CD4-positive, alpha-beta T cell treated with Interleukin-4 for 4 hours (primary cell): ENCODE results near the gene ZFAND2A.
"Not testable (repeated sequence)": the region's sequence is repeated elsewhere in the genome, so short reads cannot be mapped to it uniquely, and the experiment has no call there.

Experiments used
- DNase-seq: peaks from one replicate; pipeline ENCODE4 v3.0.0-alpha.2; 2020

The ZFAND2A gene

DNA sequence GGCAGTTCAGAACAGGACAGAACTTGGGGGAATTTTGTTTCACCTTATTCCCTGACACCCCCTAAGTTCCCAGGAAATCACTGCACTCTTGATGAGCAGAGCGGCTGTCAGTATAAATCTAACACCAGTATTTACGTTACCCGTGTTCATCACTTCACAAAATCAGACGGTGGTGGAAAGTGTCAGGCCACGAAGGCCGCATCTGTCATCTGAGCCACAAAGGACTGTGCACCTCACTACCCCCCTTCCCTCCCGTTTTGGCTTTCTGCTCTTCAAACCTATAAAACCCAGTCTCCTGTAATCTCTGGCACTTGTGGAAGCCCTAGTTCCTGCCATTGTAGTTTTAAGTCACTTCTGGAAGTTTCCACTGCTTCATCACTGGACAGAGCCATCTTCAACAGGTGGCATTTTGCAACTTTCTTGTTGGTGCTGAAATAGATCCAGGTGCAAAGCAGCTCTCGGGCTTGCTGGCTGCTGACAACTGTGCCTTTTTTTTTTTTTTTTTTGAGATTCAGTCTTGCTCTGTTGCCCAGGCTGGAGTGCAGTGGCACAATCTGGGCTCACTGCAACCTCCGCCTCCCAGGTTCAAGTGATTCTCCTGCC is 9.5 kb downstream of the ZFAND2A start:
- DNase-seq = no peak

DNA sequence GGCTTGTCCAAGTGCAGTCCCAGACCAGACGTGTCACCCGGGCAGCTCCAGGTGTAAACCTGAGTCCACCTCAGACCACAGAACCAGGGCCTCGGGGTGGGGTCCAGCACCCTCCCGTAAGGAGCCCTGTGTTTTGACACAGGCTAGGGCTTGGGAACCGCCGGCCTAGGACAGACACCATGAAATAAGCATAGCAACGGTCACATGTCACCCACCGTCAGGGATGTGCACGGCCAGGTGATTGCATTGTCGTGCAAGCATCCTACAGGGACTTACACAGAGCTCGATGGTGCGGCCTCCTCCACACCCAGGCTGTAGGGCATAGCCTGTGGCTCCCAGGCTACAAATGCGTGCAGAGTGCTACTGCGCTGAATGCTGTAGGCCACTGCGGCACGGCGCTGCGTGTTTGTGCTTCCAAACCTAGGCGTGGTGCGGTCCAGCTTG is 10.6 kb downstream of the ZFAND2A start:
- DNase-seq = no peak

DNA sequence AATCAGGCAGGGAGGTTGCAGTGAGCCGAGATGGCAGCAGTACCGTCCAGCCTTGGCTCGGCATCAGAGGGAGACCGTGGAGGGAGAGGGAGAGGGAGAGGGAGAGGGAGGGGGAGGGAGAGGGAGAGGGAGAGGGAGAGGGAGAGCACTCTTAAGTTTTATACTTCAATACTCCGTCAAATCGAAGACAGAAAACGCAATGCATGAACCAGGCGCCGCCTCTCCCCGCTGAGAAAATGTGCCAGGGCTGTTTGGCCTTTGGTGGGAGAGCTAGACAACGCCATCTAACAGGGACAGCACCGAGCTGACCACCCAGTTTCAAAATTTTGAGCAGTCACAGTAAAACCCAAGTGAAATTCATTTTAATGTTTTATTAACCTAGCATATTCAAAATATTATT is 12.1 kb downstream of the ZFAND2A start:
- DNase-seq = not testable (repeated sequence)

DNA sequence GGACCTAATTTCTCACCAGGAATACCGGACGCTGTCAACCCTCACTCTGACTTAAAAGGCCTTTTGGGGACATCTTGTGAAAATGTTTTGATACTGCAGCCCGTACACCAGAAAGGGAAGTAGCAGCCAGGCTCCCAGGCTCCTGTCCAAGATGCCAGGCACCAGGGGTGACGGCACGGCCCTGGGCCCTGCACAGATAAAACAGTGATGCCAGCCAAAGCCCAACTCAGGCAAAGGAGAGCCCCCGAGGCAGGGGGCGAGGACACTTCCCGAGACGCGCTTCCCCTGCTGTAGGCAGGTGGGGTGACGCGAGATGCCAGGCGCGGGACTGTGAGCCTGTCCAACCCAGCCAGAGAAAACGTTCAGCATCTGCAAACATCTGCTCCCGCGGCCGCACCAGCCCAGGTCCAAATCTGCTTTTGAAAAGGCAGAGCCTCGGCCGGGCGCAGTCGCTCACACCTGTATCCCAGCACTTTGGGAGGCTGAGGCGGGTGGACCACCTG is 15.7 kb downstream of the ZFAND2A start:
- DNase-seq = no peak

DNA sequence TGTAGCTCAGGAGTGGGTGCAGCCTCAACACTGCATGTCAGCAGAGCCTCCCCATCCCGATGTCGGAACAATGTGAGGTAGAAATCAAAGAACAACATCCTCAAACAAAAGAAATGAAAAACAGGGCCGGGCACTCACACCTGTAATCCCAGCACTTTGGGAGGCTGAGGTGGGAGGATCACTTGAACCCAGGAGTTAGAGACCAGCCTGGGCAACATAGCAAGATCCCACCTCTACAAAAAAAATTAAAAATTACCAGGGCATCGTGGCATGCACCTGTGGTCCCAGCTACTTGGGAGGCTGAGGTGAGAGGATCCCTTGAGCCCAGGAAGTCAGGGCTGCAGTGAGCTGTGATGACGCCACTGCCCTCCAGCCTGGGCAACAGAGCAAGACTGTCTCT is 17.0 kb downstream of the ZFAND2A start:
- not testable (repeated sequence) for DNase-seq

DNA sequence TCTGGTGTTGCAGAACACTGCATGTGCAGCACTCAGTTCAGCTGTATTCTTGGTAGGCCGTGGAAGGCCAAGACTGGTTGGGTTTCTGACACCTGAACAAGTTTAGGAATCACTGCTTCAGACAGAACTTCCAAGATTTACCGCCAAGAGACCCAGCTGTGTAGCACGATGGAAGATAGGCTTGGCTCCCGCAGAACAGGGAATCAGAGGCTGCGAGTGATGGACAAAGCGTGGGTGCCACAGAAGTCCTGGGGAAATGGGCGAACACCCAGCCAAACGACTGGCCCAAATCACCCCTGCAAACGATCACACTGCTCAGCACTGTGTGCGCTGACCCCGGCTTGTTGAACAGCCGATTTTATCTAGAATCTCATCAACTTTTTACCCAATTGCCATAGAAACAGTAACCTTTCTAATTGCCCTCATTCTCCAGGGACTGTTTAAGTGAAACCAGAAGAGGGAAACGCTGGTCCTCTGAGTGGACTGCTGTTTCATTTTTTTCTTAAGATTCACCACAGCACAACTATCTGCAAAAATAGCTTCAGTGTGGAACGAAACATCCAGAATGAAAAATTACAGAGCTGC is 17.9 kb downstream of the ZFAND2A start:
- no peak for DNase-seq

DNA sequence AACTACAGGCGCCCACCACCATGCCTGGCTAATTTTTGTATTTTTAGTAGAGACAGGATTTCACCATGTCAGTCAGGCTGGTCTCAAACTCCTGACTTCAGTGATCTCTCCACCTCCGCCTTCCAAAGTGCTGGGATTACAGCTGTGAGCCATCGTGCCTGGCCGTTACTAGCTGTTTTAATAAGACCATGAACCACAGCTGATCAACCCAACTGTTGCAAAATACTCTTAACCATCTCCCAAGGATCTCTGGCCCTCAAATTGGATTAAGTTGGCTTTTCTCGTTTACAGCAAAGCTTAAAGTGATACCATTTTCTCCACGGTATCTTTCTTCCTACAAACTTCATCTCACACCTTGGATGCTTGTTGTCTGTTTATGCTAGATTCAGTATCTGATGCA is 18.3 kb downstream of the ZFAND2A start:
- no peak for DNase-seq

DNA sequence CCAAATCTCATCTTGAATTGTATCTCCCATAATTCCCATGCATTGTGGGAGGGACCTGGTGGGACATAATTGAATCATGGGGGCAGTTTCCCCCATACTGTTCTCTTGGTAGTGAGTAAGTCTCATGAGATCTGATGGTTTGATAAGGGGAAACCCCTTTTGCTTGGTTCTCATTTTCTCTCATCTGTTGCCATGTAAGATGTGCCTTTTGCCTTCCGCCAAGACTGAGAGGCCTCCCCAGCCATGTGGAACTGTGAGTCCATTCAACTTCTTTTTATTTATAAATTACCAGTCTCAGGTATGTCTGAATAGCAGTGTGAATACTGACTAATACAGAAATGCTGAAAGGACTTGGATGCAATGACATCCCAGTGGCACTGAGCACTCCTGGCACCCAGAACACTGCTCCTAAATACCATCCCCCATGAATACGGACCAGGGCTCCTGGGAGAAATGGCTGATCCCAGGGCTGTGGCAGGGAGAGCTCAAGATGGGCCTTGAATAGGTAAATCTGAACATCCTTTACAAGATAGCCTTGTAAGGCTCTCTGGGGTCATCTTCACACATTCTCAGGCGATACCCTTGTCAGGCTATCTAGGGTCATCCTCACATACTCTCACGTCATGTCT is 19.4 kb downstream of the ZFAND2A start:
- DNase-seq = no peak

DNA sequence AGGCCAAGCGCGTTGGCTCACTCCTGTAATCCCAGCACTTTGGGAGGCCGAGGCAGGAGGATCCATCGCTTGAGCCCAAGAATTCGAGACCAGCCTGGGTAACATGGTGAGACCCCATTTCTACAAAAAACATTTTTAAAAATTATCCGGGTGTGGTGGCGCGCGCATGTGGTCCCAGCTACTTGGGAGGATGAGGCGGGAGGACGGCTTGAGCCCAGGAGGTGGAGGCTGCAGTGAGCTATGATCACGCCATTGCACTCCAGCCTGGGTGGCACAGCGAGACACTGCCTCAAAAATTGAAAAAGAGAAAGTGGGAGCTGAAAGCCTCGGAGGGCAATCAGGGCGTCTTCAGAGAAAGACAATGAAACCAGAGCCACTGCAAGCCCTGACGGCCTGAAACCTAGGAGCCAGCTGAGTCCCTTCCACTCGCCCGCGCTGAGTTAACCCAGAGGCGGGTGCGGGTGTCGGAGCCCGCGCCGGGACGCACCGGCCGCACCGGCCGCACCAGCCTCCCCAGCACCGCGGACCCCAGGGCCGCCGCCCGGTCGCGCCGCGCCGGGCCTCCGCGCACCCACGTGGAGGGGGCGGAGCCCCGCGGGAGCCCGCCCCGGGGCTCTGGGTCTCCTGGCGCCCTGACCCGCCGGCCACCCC is 22.4 kb downstream of the ZFAND2A start:
- no peak for DNase-seq

DNA sequence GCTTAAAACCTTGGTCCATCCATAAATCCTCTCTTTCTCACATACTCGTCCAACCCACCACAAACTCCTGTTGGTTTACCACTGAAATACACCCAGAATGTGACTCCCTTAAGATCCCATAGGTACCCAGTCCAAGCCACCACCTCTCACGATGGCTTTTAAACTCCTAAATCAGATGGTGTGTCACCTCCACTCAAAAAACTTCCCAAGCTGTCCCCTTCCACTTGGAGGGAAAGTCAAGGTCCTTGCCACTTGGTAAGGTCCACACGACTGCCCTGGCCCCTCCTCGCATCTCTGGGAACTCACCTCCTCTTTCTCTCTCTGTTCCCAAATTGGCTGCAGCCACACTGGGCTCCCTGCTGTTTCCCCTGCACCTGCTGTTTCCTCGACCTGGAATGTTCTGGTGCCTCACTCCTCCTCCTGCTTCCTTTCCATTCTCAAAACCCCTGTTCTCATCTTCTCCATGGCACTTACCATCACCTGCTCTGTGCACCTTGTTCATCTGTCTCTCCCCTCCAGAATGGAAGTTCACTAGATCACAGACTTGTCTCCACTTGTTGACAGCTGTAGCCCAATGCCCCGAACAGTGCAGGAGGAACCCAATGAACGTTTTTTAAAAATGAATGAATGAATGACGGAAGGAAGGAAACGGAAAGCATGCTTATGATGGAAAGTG is 23.0 kb downstream of the ZFAND2A start:
- no peak for DNase-seq

DNA sequence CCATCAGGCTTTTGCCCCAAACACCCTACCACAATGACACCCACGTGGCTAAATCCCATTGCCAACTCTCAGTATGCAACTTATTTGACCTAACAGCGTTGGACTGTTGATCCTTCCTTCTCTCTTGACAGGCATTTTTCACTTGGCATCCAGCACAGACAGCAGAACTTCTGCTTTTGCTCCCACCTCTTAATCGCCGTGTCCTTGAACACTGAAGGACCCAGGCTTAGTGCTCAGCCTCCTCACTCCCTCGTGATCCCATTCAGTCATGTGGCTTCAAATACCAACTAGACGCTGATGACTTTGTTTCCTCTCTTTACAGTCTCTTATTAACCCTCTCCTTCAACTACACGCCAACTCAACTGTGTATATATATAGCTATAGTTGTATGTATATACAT is 25.0 kb downstream of the ZFAND2A start:
- no peak for DNase-seq

DNA sequence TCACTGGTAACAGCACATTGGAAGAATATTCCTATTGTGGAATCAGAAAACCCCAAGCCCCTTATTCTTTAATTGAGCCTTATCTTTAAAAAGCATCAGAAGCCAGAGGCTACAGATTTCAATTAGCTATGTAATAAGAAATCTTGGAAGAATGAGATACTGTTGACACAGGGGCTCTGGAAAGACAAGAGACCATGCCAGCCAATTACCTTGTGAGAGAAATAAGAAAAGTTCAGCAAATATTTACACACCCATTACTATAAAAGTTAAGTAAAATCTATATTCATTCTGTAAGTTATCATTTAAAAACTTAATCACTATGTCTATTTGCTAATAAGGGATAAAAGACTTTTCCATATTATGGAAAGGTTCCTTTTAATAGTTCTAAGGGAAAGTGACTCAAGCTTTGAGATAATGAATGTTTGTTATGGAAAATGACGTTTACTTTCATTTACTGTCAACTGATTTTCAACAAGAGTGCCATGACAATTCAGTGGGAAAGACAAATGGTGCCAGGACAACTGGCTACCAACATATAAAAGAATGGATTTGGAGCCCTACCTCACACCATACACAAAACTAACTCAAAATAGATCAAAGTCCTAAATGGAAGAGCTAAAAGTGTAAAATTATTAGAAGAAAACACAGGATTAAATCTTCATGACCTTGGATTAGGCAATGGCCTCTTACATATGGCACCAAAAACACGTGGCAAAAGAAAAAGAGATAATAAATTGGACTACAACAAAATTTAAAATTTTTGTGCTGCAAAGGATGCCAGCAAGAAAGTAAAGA is 28.3 kb downstream of the ZFAND2A start:
- no peak for DNase-seq

DNA sequence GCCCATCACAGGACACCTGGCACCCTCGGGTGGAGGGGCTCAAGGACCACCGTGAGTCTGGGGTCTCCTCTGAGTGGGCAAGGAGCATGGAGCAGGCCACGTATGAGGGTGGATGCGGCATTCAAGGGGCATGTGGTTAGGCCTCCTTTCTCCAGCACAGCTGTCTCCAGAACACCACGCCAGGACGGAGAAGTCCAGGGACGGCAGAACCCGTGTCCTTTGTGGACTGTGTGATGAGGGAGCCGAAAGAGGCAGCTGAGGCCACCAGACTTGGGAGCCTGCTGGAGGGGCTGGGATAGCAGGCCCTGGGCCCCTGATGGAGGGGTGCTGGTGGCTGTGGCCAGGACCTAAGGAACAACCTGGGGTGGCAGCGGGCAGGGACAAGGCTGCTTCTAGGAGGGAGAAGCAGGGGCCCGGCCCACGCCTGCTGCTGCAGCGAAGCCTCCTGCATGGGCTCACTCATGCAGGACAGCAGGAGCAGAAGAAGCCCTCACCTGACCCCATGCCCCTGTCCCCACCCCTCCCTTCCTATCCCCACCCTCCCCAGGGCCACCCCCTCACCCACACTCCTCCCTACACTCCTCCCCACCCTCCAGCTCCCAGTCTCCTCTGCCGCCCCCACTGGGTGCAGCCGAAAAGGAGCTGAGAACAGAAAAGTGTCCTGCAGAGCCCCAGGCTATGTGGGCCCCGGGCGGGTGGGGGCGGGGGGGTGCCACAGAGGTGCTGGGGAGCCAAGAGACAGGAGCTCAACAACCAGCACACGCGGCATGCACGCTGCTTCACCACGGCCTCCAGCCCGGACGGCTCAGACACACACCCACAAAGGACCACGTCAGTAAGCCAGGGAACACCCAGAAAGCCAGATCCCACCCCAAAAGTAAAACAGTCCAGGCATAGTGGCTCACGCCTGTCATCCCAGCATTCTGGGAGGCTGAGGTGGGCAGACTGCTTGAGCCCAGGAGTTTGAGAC is 29.7 kb downstream of the ZFAND2A start:
- no peak for DNase-seq

DNA sequence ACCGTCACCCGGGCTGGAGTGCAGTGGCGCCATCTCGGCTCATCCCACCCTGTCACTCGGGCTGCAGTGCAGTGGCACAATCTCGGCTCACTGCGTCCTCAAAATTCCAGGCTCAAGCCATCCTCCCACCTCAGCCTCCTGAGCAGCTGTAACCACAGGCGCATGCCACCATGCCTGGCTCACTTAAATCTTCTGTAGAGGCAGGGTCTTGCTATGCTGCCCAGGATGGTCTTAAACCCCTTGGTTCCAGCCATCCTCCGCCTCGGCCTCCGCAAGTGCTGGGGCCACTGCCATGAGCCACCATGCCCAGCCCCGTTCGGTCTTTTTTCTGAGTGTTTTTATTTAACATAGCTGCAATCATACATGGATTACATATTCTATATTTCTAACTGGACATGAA is 30.6 kb downstream of the ZFAND2A start:
- no peak for DNase-seq

DNA sequence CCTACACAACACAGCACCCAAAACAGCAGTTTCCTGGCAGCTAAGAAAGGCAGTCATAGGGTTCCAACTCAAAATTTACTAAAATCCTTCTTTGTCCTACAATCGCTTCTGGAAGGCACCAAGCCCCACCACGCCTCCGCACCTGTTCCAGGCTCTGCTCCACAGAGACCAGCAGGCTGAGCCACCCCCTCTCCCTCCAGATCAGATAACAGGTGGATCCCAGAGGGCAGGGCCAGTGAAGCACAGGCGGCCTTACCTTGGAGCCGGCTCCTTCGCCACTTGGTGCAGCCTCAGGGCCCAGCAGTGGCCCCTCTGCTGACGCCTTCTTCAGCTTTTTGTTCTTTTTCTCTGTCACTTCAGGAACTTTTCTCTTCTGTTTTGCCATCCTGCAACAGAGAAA is 33.0 kb downstream of the ZFAND2A start:
- DNase-seq = no peak

DNA sequence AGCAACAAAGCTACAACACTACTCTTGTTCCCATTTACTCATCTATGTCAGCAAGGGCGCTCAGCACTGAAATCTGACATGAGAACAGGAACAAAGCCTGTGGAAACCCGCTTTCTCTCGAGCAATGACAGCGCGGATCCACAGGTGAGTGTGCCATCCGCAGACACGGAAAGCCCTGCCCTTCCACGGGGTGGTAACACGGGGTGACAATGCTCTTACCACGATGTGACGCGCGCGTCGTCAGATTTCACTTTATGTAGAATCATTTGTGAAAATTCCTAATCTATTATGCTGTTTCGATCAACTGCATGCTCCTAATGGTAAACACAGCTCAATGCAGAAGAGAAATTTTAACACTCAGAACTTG is 34.4 kb downstream of the ZFAND2A start:
- DNase-seq = no peak

DNA sequence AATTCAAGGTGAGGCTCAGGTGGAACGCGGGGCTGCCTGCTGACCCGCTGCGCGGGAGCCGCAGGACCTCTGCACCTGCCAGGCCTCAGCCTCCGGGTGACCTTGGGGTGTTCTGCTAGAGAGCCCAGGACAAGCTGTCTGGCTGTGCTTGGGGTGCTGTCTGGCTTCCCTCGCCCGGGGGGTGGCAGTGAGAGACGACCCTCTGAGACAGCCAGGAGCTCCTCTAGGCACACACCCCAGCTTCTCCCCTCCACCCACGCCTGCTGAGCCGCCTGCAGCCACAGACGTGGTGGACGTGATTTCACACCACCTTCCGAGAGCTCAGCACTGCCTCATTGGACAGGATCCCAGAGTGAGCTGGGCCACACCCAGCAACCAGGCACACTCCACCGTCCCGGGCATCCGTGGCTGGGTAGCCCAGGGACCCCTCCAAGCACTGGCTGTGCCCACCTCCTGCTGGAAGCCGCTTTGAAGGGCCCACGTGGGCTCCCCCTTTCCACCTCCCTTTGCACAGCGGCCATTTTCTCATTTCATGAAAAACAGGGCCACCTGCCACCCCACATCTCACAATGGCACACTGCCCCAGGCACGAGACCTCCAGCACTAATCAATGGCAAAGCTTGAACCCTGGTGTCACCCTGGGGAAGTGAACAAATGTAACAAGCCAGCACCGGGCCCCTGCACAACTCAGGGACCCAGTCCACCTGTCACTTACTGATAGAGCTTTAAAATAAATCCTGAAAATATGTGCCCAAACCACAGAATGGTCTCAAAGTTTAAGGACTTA is 35.0 kb downstream of the ZFAND2A start:
- no peak for DNase-seq

DNA sequence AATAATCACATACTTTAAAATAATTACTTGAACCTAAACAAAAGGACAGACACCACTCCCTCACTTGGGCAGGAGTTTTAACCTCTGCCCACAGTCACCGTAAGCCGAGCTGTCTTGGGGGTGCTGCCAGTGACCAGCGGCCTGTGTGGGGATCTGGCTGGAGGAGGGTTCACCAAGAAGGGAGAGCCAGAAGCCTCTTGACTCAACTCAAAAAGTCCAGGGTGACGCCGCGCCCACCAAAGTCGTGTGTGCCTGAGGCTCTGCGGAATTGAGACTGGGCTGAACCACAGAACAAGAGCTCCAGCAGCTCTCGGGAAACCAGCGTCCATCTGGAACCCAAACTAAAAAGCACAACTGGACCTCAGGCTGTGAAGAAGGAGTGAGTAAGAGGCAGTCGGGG is 35.8 kb downstream of the ZFAND2A start:
- DNase-seq = no peak

DNA sequence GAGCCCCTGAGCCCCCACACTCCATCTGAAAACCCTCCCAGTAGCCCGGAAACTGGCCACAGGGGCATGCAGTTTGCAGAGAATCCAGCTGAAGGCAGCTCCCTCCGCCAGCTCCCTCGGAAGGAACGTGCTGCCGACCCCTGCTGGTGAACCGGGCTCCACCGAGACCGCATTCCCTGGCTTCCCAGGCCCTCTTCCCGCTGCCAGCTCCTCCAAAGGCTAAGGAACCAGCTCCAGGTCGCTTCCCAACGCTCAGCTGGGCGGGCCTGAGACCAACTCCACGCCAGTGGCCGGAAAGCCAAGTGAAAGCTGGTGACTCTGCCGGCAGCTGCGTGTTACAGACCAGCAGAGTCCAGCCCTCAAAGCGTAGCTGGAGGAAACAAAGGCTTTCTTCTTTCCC is 36.3 kb downstream of the ZFAND2A start:
- no peak for DNase-seq

DNA sequence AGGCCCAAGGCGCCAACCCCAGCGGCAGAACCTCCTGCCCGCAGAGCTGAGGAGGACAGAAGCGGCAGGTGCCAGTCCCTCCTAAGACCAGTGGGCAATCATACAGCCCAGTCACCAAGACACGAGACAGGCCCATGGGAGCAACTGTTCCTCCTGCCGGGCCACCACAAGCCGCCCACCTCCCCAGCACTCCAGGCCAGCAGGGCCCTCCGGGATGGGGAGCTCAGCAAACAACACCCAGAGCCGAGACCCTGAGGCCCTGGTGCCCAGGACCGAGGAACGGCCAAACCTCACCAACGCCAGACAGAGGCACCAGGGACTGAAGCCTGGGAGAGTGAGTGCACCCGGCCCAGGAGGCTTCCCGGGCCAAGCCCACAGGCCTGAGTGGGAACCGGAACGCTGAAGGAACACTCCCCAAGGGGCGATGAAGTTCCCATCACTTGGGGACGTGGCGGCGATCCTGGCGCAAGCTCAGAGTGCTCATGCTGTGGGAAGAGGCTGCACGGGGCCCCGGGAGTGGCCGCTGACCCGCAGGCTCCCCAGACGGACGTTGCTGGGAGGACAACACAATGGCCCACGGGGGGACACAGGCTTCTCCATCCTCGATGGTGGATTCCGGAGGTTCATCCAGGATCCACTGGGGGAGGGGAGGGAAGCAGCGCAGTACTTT is 37.0 kb downstream of the ZFAND2A start:
- no peak for DNase-seq
